ENCODE data around the gene CCL4. TPM values are rescaled to one million over a fixed set of nuclear protein-coding genes. Genes with fewer than 3 reads are reported as not detected.
A peak's percentile ranks its signal among the peaks of the same experiment; 100 is the strongest.

CCL4 gene
- total RNA-seq, 2 donors from 2014 or later = 5.8 to 16.5 TPM

DNA sequence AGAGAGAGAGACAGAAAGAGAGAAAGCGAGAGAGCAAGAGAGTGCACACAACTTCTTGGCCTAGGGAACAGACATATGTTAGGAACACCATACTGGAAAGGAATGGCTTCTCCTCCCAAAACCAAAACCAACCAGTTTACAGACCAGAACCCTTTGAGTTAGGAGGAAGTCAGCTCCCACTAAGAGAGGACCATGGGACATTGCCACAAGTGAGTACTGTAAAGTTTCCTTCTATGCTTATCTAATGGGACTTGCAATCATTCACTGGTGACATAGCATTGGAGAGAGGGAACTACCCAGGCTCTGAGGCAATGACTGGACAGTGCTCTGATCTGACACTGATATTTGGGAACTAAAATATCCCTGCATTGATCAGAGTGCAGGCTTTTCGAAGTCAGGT lies 40.4 kb downstream of the CCL4 start:
- no peak overlapping the region for H3K4me3 ChIP-seq
- H3K4me1 ChIP-seq (ENCODE audit: control insufficient read depth in 1 of 2, low read depth in 2 of 2) = peaks cover 2 to 4% of the 10 kb centered on the region in 2 donors
- TF ChIP-seq, protein P1, sequence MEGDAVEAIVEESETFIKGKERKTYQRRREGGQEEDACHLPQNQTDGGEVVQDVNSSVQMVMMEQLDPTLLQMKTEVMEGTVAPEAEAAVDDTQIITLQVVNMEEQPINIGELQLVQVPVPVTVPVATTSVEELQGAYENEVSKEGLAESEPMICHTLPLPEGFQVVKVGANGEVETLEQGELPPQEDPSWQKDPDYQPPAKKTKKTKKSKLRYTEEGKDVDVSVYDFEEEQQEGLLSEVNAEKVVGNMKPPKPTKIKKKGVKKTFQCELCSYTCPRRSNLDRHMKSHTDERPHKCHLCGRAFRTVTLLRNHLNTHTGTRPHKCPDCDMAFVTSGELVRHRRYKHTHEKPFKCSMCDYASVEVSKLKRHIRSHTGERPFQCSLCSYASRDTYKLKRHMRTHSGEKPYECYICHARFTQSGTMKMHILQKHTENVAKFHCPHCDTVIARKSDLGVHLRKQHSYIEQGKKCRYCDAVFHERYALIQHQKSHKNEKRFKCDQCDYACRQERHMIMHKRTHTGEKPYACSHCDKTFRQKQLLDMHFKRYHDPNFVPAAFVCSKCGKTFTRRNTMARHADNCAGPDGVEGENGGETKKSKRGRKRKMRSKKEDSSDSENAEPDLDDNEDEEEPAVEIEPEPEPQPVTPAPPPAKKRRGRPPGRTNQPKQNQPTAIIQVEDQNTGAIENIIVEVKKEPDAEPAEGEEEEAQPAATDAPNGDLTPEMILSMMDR (IDR thresholded peaks at IDR 0.05) = no peak
- DNase-seq (ENCODE audit: low spot score) = no peak
- no peaks in the 10 kb centered on the region for H3K9me3 ChIP-seq
- no peak overlapping the region for H3K27ac ChIP-seq
- no peaks in the 10 kb centered on the region for H3K36me3 ChIP-seq
- no peak for ATAC-seq (ENCODE audit: insufficient number of reproducible peaks, low FRiP score, low read depth)
- no peaks in the 10 kb centered on the region for H3K27me3 ChIP-seq (replicated peaks; ENCODE audit: insufficient read depth)

DNA sequence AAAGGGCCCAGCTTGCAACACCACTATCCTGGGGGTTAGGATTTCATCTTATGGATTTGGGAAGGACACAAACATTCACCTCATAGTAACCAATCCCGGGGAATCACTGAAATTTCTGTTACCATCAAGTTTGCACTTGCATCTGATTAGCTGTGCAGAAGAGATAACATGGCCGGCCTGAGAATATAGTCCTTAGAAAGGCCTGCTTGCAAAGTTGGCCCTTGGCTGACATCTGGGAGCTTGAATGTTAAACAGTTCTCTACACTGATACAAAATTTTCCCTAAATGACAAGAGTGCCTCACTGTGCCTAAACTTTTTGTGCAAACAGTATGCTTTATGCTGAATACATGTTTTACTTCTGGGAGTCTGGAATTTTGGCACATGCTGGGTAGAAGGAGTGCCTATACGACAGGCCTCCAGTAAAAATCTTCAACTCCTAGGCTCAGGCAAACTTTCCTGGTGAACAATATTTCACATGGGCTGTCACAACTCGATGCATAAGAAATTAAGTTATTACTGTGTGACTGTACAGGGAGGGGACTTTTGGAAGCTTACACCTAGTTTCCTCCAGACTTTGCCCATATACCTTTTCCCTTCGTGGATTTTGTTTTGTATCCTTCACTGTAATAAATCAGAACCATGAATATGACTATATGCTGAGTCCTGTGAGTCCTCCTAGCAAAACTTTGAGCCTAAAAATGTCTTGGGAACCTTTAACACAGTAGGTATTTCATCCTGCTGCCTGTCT lies 41.5 kb downstream of the CCL4 start:
- no peak overlapping the region for H3K4me3 ChIP-seq
- ATAC-seq (ENCODE audit: insufficient number of reproducible peaks, low FRiP score, low read depth) = no peak
- H3K36me3 ChIP-seq = no peaks in the 10 kb centered on the region
- H3K27ac ChIP-seq = no peak overlapping the region
- no peaks in the 10 kb centered on the region for H3K9me3 ChIP-seq
- peaks cover 5 to 12% of the 10 kb centered on the region in 2 donors for H3K4me1 ChIP-seq (ENCODE audit: control insufficient read depth in 1 of 2, low read depth in 2 of 2)
- TF ChIP-seq, protein P1 (IDR thresholded peaks at IDR 0.05) = no peak
- no peak for DNase-seq (ENCODE audit: low spot score)
- no peaks in the 10 kb centered on the region for H3K27me3 ChIP-seq (replicated peaks; ENCODE audit: insufficient read depth)

DNA sequence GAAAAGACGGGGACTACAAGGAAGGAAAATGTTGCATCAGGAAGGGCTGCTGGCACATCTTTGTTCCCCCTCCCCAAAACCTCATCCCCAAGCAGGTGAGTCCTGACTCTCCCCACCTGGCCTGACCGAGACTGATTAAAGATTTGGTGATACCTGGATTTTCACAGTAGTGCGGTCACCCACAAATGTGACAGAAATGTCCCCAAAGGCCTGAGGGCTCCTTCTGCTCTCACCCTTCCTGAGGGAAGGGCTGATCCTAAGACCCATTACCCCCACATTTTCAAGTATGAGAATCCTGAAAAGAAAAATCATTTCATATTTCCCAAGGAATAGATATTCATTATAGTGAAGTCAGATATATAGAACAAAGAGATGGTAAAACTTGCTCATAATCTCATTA lies 44.0 kb downstream of the CCL4 start:
- DNase-seq (ENCODE audit: low spot score) (no peak), ATAC-seq (ENCODE audit: insufficient number of reproducible peaks, low FRiP score, low read depth) (no peak)
- H3K4me3 ChIP-seq = no peak overlapping the region
- no peaks in the 10 kb centered on the region for H3K36me3 ChIP-seq
- TF ChIP-seq, protein P1 (IDR thresholded peaks at IDR 0.05) = no peak
- no peaks in the 10 kb centered on the region for H3K9me3 ChIP-seq
- no peak overlapping the region for H3K27ac ChIP-seq
- H3K4me1 ChIP-seq (ENCODE audit: control insufficient read depth in 1 of 2, low read depth in 2 of 2) = peaks cover 5 to 12% of the 10 kb centered on the region in 2 donors
- no peaks in the 10 kb centered on the region for H3K27me3 ChIP-seq (replicated peaks; ENCODE audit: insufficient read depth)

DNA sequence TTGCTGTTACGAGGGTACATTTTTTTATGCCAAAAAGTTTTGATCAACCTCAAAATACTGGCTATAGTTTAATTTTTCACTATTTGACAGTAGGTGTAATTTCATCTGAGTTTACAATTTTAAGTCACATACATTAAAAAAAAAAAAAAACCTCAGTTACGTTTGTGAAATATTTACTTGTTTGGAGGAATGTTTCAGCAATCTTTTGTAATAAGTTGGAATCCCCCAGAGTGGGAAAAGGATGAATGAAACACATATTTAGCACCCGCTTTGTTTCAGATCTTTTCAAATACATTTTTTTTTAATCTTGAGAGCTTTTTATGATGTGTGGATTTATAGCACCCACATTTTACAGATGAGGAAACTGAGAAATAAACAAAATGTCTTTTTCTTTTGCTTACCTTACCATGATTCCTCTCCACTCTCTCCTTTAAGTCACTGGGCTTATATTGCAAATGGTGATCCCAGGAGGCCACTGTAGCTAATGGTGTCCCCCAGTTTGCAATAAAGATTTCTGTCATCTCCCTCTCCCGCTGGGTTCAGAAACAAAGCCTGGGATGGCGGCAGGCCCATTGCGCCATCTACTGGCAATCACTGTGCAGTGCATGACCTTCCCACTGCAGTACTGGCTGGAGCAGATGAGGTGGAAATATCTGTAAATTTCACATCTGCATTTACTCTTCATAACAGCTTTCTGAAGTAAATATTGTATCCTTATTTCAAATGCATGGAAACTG lies 45.1 kb downstream of the CCL4 start:
- TF ChIP-seq, protein P1 (IDR thresholded peaks at IDR 0.05) = peak; percentile 99
- DNase-seq (ENCODE audit: low spot score) (no peak), ATAC-seq (ENCODE audit: insufficient number of reproducible peaks, low FRiP score, low read depth) (peak; percentile 51)
- H3K9me3 ChIP-seq = no peaks in the 10 kb centered on the region
- H3K27ac ChIP-seq = no peak overlapping the region
- H3K4me3 ChIP-seq = peak overlapping the region; percentile 33
- H3K27me3 ChIP-seq (replicated peaks; ENCODE audit: insufficient read depth) = no peaks in the 10 kb centered on the region
- peaks cover 5 to 12% of the 10 kb centered on the region in 2 donors for H3K4me1 ChIP-seq (ENCODE audit: control insufficient read depth in 1 of 2, low read depth in 2 of 2)
- no peaks in the 10 kb centered on the region for H3K36me3 ChIP-seq

DNA sequence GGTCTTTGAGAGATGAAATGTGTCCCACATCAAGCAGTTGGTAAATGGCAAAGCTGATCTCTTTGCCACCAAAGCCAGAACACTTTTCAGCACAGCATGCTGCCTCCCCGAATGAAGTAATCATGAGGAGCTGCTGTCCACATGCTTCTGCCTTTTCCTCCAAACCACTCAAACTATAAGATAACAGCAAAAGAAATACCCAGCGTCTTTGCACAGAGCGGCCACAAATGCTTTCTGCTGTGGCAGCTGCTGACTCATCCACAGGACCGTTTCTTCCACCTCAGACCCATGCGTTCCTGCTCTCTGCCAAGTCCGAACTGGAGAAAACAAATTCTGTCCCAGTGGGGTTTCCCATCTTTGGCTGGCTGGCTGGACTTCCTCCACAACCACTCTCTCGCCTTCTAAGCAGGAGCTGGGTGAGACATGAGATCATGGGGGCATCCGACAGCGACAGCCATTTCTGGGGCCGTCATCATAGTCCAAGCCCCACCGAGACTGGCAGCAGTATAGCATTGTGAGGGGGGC lies 45.7 kb downstream of the CCL4 start:
- no peaks in the 10 kb centered on the region for H3K36me3 ChIP-seq
- no peaks in the 10 kb centered on the region for H3K9me3 ChIP-seq
- H3K4me1 ChIP-seq (ENCODE audit: control insufficient read depth in 1 of 2, low read depth in 2 of 2) = peaks cover 5 to 12% of the 10 kb centered on the region in 2 donors
- H3K27me3 ChIP-seq (replicated peaks; ENCODE audit: insufficient read depth) = no peaks in the 10 kb centered on the region
- H3K27ac ChIP-seq = no peak overlapping the region
- TF ChIP-seq, protein P1 (IDR thresholded peaks at IDR 0.05) = no peak
- ATAC-seq (ENCODE audit: insufficient number of reproducible peaks, low FRiP score, low read depth) (peak; percentile 35), DNase-seq (ENCODE audit: low spot score) (peak; percentile 24)
- peak overlapping the region; percentile 33 for H3K4me3 ChIP-seq
